Fibroblast of lung (primary cell): Measurements from ENCODE around the gene DDX50. TPM values are rescaled to one million over a fixed set of nuclear protein-coding genes. Genes with fewer than 3 reads are reported as not detected.
A peak's percentile ranks its signal among the peaks of the same experiment; 100 is the strongest.
"Not testable (repeated sequence)": the region's sequence is repeated elsewhere in the genome, so short reads cannot be mapped to it uniquely, and the experiment has no call there.

ENCODE experiments used
- DNase-seq, 2 donors: peaks; one replicate each; pipeline versions ENCODE4 v3.0.0 to v3.0.0-alpha.2; 2010; ENCODE audit warnings: low read depth in 2 of 2
- H2AFZ ChIP-seq: 2 replicates; pipeline ENCODE4 v1.5.1; 2012; ENCODE audit warnings: low read length, control low read depth, inconsistent platforms
- H3K27ac ChIP-seq: 2 replicates; pipeline ENCODE4 v1.5.1; 2011; ENCODE audit warnings: low read length, control low read depth; ENCODE audit not compliant: insufficient read depth
- H3K27me3 ChIP-seq: 2 replicates; pipeline ENCODE4 v1.5.1; 2011; ENCODE audit warnings: mild to moderate bottlenecking, low read length; ENCODE audit not compliant: control insufficient read depth, insufficient read depth
- H3K36me3 ChIP-seq: 2 replicates; pipeline ENCODE4 v1.5.1; 2011; ENCODE audit warnings: low read length; ENCODE audit not compliant: control insufficient read depth, insufficient read depth
- H3K4me1 ChIP-seq: 2 replicates; pipeline ENCODE4 v1.5.1; 2011; ENCODE audit warnings: low read length; ENCODE audit not compliant: control insufficient read depth, insufficient read depth; ENCODE audit errors: extremely low read depth
- H3K4me2 ChIP-seq: 2 replicates; pipeline ENCODE4 v1.5.1; 2011; ENCODE audit warnings: low read length, control low read depth; ENCODE audit not compliant: insufficient read depth; ENCODE audit errors: extremely low read depth
- H3K4me3 ChIP-seq, 4 experiments: fragments of 200-600 bp in 1 of 4; sonication (generic) in 1 of 4; replicated peaks in 1 of 4; 2 replicates each; pipeline ENCODE4 v1.5.1; 2011 to 2016; ENCODE audit warnings: low read length in 4 of 4, low read depth in 3 of 4, mild to moderate bottlenecking in 3 of 4, control low read depth in 2 of 4, inconsistent platforms in 1 of 4, mixed read lengths in 1 of 4; ENCODE audit not compliant: insufficient read depth in 1 of 4; ENCODE audit errors: control extremely low read depth in 1 of 4
- H3K79me2 ChIP-seq: 2 replicates; pipeline ENCODE4 v1.5.1; 2012; ENCODE audit warnings: mild to moderate bottlenecking, low read length, inconsistent platforms; ENCODE audit not compliant: control insufficient read depth, insufficient read depth
- H3K9ac ChIP-seq: 2 replicates; pipeline ENCODE4 v1.5.1; 2011; ENCODE audit warnings: mild to moderate bottlenecking, low read length, control low read depth; ENCODE audit not compliant: insufficient read depth
- H3K9me3 ChIP-seq: 2 replicates; pipeline ENCODE4 v1.5.1; 2012; ENCODE audit warnings: low read depth, low read length; ENCODE audit not compliant: control insufficient read depth, insufficient read depth
- H4K20me1 ChIP-seq: 2 replicates; pipeline ENCODE4 v1.5.1; 2011; ENCODE audit warnings: low read length; ENCODE audit not compliant: control insufficient read depth, insufficient read depth; ENCODE audit errors: extremely low read depth
- CTCF ChIP-seq, 2 donors: IDR thresholded peaks in 1 of 2; conservative IDR thresholded peaks in 1 of 2; 1 replicate in 1 of 2; 2 replicates in 1 of 2; pipeline ENCODE4 v1.5.1; 2011 to 2012; ENCODE audit warnings: low read length in 2 of 2, control low read depth in 1 of 2, inconsistent platforms in 1 of 2, low read depth in 1 of 2, mild to moderate bottlenecking in 1 of 2
- EZH2 ChIP-seq: IDR thresholded peaks from 2 replicates; pipeline ENCODE4 v1.5.1; 2012; ENCODE audit warnings: low read length, control low read depth, mild to moderate bottlenecking; ENCODE audit errors: missing control alignments
- polyA plus RNA-seq, 2 donors: library from polyadenylated mRNA; depleted of rRNA in 1 of 2; stranded (reverse) in 1 of 2; unstranded in 1 of 2; fragments of >200 nt; gene quantifications; 2 replicates each; pipeline ENCODE4 v1.2.1, GENCODE V29; 2011 to 2012; ENCODE audit warnings: missing spikeins in 1 of 2
- total RNA-seq: library from RNA; depleted of rRNA; stranded (reverse); fragments of >200 nt; gene quantifications from 2 replicates; pipeline ENCODE4 v1.2.1, GENCODE V29; 2014

DDX50 gene
- total and polyA plus RNA-seq, 2 donors (not counting 1 experiment from before 2014, with no cell fraction given) = 48.6 to 69.7 TPM

DNA sequence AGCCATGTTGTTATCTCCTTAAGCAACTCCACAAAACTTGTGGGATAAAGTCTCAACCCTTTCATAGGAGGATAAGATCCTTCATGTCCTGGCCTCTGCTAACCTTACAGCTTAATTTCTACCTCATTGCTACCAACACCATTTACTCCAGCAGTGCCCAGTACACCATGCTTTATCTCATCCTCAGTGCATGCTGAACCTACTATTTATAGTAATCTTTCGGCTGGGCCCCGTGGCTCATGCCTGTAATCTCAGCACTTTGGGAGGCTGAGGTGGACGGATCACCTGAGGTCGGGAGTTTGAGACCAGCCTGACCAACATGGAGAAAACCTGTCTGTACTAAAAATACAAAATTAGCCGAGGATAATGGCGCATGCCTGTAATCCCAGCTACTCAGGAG is 78.6 kb downstream of the DDX50 start:
- H3K27me3 ChIP-seq, H3K4me1 ChIP-seq, H3K9me3 ChIP-seq, H4K20me1 ChIP-seq, H3K4me3 ChIP-seq, H3K79me2 ChIP-seq, H2AFZ ChIP-seq, DNase-seq, H3K9ac ChIP-seq, H3K27ac ChIP-seq, H3K4me2 ChIP-seq: not testable (repeated sequence)
- peaks cover 16% of the 10 kb centered on the region for H3K36me3 ChIP-seq

DNA sequence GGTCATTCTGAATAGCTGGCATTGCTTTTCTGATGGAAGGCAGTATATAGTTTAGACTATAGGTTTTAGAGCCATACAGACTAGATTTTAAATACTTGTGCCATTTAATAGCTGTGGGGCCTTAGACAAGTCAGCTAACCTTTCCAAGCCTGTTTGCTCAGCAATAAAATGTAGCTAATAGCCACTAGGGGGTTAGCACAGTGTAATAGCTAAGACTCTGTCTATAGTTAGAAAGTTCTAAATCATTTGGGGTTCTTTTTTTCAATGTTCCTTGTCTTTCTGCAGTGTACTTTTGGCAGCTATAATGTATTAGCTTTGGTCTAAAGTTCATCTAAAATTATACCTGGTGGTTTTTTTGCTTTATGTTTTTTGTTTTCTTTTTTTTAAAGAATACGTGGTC is 80.0 kb downstream of the DDX50 start:
- H4K20me1 ChIP-seq = no peaks in the 10 kb centered on the region
- H3K4me3 ChIP-seq = no peak overlapping the region
- H3K36me3 ChIP-seq = peaks cover 14% of the 10 kb centered on the region
- no peaks in the 10 kb centered on the region for H3K79me2 ChIP-seq
- H3K27me3 ChIP-seq = no peaks in the 10 kb centered on the region
- no peaks in the 10 kb centered on the region for H3K4me1 ChIP-seq
- TF ChIP-seq CTCF (conservative IDR thresholded peaks at IDR 0.05 in 1 of 2, IDR thresholded peaks at IDR 0.05 in 1 of 2; ENCODE audit: low read depth in 1 of 2, low read length in 2 of 2) (peak in 1 of 2 donors; percentile 29), EZH2 (no peak)
- no peak overlapping the region for H3K27ac ChIP-seq
- no peak overlapping the region for H3K4me2 ChIP-seq
- no peak overlapping the region for H3K9ac ChIP-seq
- DNase-seq = peak in 1 of 2 donors; percentile 16
- no peak overlapping the region for H2AFZ ChIP-seq
- H3K9me3 ChIP-seq = no peaks in the 10 kb centered on the region

DNA sequence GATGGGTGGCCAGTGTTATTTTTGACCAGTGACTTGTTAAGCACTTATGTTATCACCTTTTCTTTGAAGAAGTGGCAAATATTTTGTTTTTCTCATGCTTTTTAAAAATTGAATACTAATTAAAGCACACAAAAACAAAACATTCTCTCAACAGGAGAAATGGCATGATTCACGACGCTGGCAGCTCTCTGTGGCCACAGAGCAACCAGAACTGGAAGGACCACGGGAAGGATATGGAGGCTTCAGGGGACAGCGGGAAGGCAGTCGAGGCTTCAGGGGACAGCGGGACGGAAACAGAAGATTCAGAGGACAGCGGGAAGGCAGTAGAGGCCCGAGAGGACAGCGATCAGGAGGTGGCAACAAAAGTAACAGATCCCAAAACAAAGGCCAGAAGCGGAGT is 81.3 kb downstream of the DDX50 start:
- no peak overlapping the region for H3K4me3 ChIP-seq
- peaks cover 14% of the 10 kb centered on the region for H3K36me3 ChIP-seq
- H3K9ac ChIP-seq = no peak overlapping the region
- H3K4me2 ChIP-seq = no peak overlapping the region
- H4K20me1 ChIP-seq = no peaks in the 10 kb centered on the region
- no peak for DNase-seq
- H3K27me3 ChIP-seq = no peaks in the 10 kb centered on the region
- H3K4me1 ChIP-seq = no peaks in the 10 kb centered on the region
- no peak overlapping the region for H2AFZ ChIP-seq
- TF ChIP-seq CTCF (conservative IDR thresholded peaks at IDR 0.05 in 1 of 2, IDR thresholded peaks at IDR 0.05 in 1 of 2; ENCODE audit: low read depth in 1 of 2, low read length in 2 of 2) (no peak), EZH2 (no peak)
- H3K79me2 ChIP-seq = no peaks in the 10 kb centered on the region
- H3K9me3 ChIP-seq = no peaks in the 10 kb centered on the region
- H3K27ac ChIP-seq = no peak overlapping the region
